ENCODE data around the gene NEK1.
"Not testable (repeated sequence)": the region's sequence is repeated elsewhere in the genome, so short reads cannot be mapped to it uniquely, and the experiment has no call there.

The NEK1 gene

GRCh38 chr4:169601016-169601771 lies 11.2 kb downstream of the NEK1 start:
- no peak for DNase-seq (ENCODE audit: low read depth)

- DNase-seq (ENCODE audit: low read depth): no peak
These were observed 17.7 kb downstream of the NEK1 start for GRCh38 chr4:169594560-169595195.

GRCh38 chr4:169593050-169593560 lies 19.3 kb downstream of the NEK1 start:
- DNase-seq (ENCODE audit: low read depth): no peak

- peak; percentile 53 for DNase-seq (ENCODE audit: low read depth)
These were observed 28.8 kb downstream of the NEK1 start for GRCh38 chr4:169583563-169583962.

GRCh38 chr4:169582706-169583105 lies 29.7 kb downstream of the NEK1 start:
- no peak for DNase-seq (ENCODE audit: low read depth)

- no peak for DNase-seq (ENCODE audit: low read depth)
These were observed 30.2 kb downstream of the NEK1 start for GRCh38 chr4:169582203-169582602.

GRCh38 chr4:169573889-169574288 lies 38.5 kb downstream of the NEK1 start:
- no peak for DNase-seq (ENCODE audit: low read depth)

- DNase-seq (ENCODE audit: low read depth): no peak
These were observed 40.9 kb downstream of the NEK1 start for GRCh38 chr4:169571435-169571834.

- DNase-seq (ENCODE audit: low read depth): not testable (repeated sequence)
These were observed 41.4 kb downstream of the NEK1 start for GRCh38 chr4:169571012-169571411.

GRCh38 chr4:169570266-169570665 lies 42.1 kb downstream of the NEK1 start:
- not testable (repeated sequence) for DNase-seq (ENCODE audit: low read depth)

- not testable (repeated sequence) for DNase-seq (ENCODE audit: low read depth)
These were observed 43.2 kb downstream of the NEK1 start for GRCh38 chr4:169569188-169569587.

- no peak for DNase-seq (ENCODE audit: low read depth)
These were observed 44.5 kb downstream of the NEK1 start for GRCh38 chr4:169567916-169568315.

GRCh38 chr4:169566021-169566818 lies 46.2 kb downstream of the NEK1 start:
- no peak for DNase-seq (ENCODE audit: low read depth)

- no peak for DNase-seq (ENCODE audit: low read depth)
These were observed 46.8 kb downstream of the NEK1 start for GRCh38 chr4:169565606-169566005.

GRCh38 chr4:169557061-169557636 lies 55.2 kb downstream of the NEK1 start:
- no peak for DNase-seq (ENCODE audit: low read depth)

GRCh38 chr4:169546548-169546947 lies 65.8 kb downstream of the NEK1 start:
- not testable (repeated sequence) for DNase-seq (ENCODE audit: low read depth)

GRCh38 chr4:169540774-169541173 lies 71.6 kb downstream of the NEK1 start:
- DNase-seq (ENCODE audit: low read depth): no peak

- DNase-seq (ENCODE audit: low read depth): no peak
These were observed 82.3 kb downstream of the NEK1 start for GRCh38 chr4:169530048-169530447.

- no peak for DNase-seq (ENCODE audit: low read depth)
These were observed 88.6 kb downstream of the NEK1 start for GRCh38 chr4:169523796-169524195.

GRCh38 chr4:169510617-169511016 lies 101.8 kb downstream of the NEK1 start:
- no peak for DNase-seq (ENCODE audit: low read depth)

GRCh38 chr4:169506903-169507302 lies 105.5 kb downstream of the NEK1 start:
- DNase-seq (ENCODE audit: low read depth): no peak

- not testable (repeated sequence) for DNase-seq (ENCODE audit: low read depth)
These were observed 112.5 kb downstream of the NEK1 start for GRCh38 chr4:169499907-169500306.
